HG03025 (cell line): ENCODE data around the gene ZNF587B.
"Not testable (repeated sequence)": the region's sequence is repeated elsewhere in the genome, so short reads cannot be mapped to it uniquely, and the experiment has no call there.

Experiments used
- ATAC-seq: cut with Tn5 transposase; IDR thresholded peaks from one replicate; pipeline ENCODE4 v1.9.1; 2021; ENCODE audit warnings: mild to moderate bottlenecking, moderate library complexity; ENCODE audit not compliant: unreplicated experiment, low FRiP score

ZNF587B gene

GRCh38 chr19:57830071-57830602 lies at the start of gene ZNF587B:
ZNF587B (plus strand) TSS chr19:57830299; CDS start chr19:57830529, 230 bp downstream.
- no peak for ATAC-seq

- ATAC-seq: no peak
Measured at GRCh38 chr19:57786286-57786685, 43.8 kb upstream of the ZNF587B start.

GRCh38 chr19:57786906-57787305 lies 43.2 kb upstream of the ZNF587B start:
- ATAC-seq: no peak

GRCh38 chr19:57788114-57788692 lies 41.9 kb upstream of the ZNF587B start:
- no peak for ATAC-seq

- no peak for ATAC-seq
Measured at GRCh38 chr19:57789288-57789687, 40.8 kb upstream of the ZNF587B start.

GRCh38 chr19:57796580-57796979 lies 33.5 kb upstream of the ZNF587B start:
- not testable (repeated sequence) for ATAC-seq

- no peak for ATAC-seq
Measured at GRCh38 chr19:57800696-57801095, 29.4 kb upstream of the ZNF587B start.

GRCh38 chr19:57802269-57802668 lies 27.8 kb upstream of the ZNF587B start:
- no peak for ATAC-seq

GRCh38 chr19:57803265-57803593 lies 26.9 kb upstream of the ZNF587B start:
- no peak for ATAC-seq

GRCh38 chr19:57803594-57804325 lies 26.3 kb upstream of the ZNF587B start:
- no peak for ATAC-seq

- ATAC-seq: no peak
Measured at GRCh38 chr19:57807541-57807940, 22.6 kb upstream of the ZNF587B start.

- ATAC-seq: not testable (repeated sequence)
Measured at GRCh38 chr19:57810410-57811295, 19.4 kb upstream of the ZNF587B start.

GRCh38 chr19:57812226-57812625 lies 17.9 kb upstream of the ZNF587B start:
- no peak for ATAC-seq

- not testable (repeated sequence) for ATAC-seq
Measured at GRCh38 chr19:57812975-57813820, 16.9 kb upstream of the ZNF587B start.

- ATAC-seq: no peak
Measured at GRCh38 chr19:57813919-57814504, 16.1 kb upstream of the ZNF587B start.

GRCh38 chr19:57814505-57815246 lies 15.4 kb upstream of the ZNF587B start, which contains the start of gene ZNF552:
ZNF552 (minus strand) TSS chr19:57814913; CDS start chr19:57814743, 170 bp downstream.
- peak; percentile 59 for ATAC-seq

GRCh38 chr19:57815247-57816075 lies 14.6 kb upstream of the ZNF587B start:
- no peak for ATAC-seq

- ATAC-seq: no peak
Measured at GRCh38 chr19:57816652-57817051, 13.4 kb upstream of the ZNF587B start.
